Breast epithelium (tissue), 3 donors: ENCODE results near the gene COQ9.

Experiments
- CTCF ChIP-seq, 3 donors: fragments of 450-650 bp; IDR thresholded peaks; one replicate each; pipeline ENCODE4 v1.5.1; 2016 to 2017; ENCODE audit warnings: antibody characterized with exemption in 3 of 3, mild to moderate bottlenecking in 3 of 3, moderate library complexity in 3 of 3
- POLR2A ChIP-seq: fragments of 450-650 bp; IDR thresholded peaks from one replicate; pipeline ENCODE4 v1.6.1; 2016; ENCODE audit warnings: antibody characterized with exemption, mild to moderate bottlenecking, moderate library complexity
- POLR2AphosphoS5 ChIP-seq, 3 donors: sonication (generic); formaldehyde crosslinking; IDR thresholded peaks; one replicate each; pipeline ENCODE4 v1.6.1; 2017; ENCODE audit warnings: antibody characterized with exemption in 3 of 3

DNA sequence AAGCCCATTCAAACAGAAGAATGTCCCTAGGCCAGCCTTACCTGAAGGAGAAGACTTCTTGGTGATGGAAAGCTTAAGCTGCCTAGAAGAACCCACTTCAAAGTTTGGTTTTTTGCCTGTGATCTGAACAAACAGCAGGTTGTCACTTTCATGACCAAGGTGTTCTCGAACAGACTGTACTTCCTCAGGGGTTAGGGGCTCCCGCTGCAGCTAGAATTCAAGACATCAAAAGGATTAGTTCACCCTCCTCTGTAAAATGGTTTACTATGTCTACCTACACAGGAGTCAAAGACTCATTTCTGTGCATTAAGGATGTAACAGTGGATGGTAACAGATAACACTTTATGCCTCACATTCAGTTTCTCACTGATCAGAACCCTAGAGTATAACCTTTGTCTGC is 13.3 kb upstream of the COQ9 start:
- TF ChIP-seq CTCF (IDR thresholded peaks at IDR 0.05) (no peak), POLR2A (no peak), POLR2AphosphoS5 (IDR thresholded peaks at IDR 0.05) (no peak)
